Measurements from ENCODE around the gene VMP1.
"Not testable (repeated sequence)": the region's sequence is repeated elsewhere in the genome, so short reads cannot be mapped to it uniquely, and the experiment has no call there.

The VMP1 gene

DNA sequence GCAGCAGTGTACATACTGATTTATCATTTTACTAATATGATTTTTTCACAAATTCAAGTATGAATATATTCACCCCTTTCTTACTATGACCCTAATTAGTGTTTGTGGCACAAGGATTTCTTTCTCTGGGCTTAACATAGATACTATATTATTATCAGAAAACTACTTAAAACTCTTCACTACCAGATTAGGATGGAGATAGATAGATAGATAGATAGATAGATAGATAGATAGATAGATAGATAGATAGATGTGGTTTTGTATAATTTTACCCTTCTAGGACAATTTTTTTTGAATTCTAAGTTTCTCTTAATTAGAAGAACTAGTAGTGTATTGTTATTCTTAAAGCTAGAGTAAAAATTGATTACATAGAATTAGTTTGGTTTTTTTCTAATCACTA lies 49.6 kb downstream of the VMP1 start:
- no peak overlapping the region for H3K4me3 ChIP-seq (ENCODE audit: low read depth, low read length)
- POLR2A ChIA-PET: interaction anchor here (8.5 kb wide), 1 partner anchor 86 kb away, joined by 222 read pairs; no protein-coding TSS in a partner anchor
- DNase-seq (ENCODE audit: low read depth, low spot score): no peak
- CTCF ChIA-PET: interaction anchor here (0.9 to 1.0 kb wide), 2 partner anchors 82 to 102 kb away, joined by 3 read pairs; no protein-coding TSS in a partner anchor
- no peak for TF ChIP-seq CTCF (IDR thresholded peaks at IDR 0.05; ENCODE audit: insufficient read depth, low read length, missing control alignments)

DNA sequence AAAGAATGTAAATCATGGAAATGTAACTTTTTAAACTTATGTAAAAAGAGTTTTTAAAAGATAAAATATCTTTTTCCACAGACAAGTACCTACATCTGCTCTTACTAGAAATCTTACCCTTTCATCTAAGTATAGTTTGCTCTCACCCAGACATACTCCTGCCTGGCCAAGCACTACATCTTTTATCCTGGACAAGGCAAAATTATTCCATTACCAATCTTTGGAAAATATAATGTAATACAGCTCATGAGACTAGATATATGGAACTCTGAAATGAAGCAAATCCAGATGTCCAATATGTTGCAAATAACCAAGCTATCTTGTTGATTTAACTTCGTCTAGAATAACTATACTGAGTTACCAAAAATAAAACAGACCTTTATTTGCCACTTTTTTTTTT lies 50.0 kb downstream of the VMP1 start:
- no peak for DNase-seq (ENCODE audit: low read depth, low spot score)
- no peak overlapping the region for H3K4me3 ChIP-seq (ENCODE audit: low read depth, low read length)
- ChIA-PET POLR2A (interaction anchor here (8.5 kb wide), 1 partner anchor 86 kb away, joined by 222 read pairs; no protein-coding TSS in a partner anchor), CTCF (interaction anchor here (0.9 to 1.0 kb wide), 2 partner anchors 82 to 102 kb away, joined by 3 read pairs; no protein-coding TSS in a partner anchor)
- no peak for TF ChIP-seq CTCF (IDR thresholded peaks at IDR 0.05; ENCODE audit: insufficient read depth, low read length, missing control alignments)

DNA sequence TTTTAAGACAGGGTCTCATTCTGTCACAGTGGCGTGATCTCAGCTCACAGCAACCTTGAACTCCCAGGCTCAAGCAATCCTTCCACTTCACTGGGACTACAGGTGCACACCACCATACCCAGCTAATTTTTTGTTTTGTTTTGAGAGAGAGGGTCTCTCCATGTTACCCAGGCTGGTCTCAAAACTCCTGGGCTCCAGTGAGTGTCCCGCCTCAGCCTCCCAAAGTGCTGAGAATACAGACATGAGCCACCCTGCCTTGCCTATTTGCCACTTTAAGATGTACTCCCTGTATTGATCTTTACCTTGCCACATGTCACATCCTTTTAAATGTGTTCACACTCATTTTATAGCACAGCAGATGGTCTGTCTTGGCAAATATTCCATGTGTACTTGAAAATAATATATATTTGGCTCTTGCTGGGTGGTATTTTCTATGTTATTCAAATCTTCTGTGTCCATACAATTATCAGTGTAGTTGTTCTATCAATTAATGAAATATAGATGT lies 50.5 kb downstream of the VMP1 start:
- no peak overlapping the region for H3K4me3 ChIP-seq (ENCODE audit: low read depth, low read length)
- POLR2A ChIA-PET: interaction anchor here (8.5 kb wide), 1 partner anchor 85 kb away, joined by 222 read pairs; no protein-coding TSS in a partner anchor
- no peak for DNase-seq (ENCODE audit: low read depth, low spot score)
- CTCF ChIA-PET: interaction anchor here (0.9 to 1.0 kb wide), 2 partner anchors 81 to 102 kb away, joined by 3 read pairs; no protein-coding TSS in a partner anchor
- no peak for TF ChIP-seq CTCF (IDR thresholded peaks at IDR 0.05; ENCODE audit: insufficient read depth, low read length, missing control alignments)

- H3K4me3 ChIP-seq (ENCODE audit: low read depth, low read length); DNase-seq (ENCODE audit: low read depth, low spot score); CTCF ChIA-PET: not testable (repeated sequence)
- POLR2A ChIA-PET: interaction anchor here (8.5 kb wide), 1 partner anchor 84 kb away, joined by 222 read pairs; no protein-coding TSS in a partner anchor
Observed at GRCh38 chr17:59758998-59759651, 51.7 kb downstream of the VMP1 start.

DNA sequence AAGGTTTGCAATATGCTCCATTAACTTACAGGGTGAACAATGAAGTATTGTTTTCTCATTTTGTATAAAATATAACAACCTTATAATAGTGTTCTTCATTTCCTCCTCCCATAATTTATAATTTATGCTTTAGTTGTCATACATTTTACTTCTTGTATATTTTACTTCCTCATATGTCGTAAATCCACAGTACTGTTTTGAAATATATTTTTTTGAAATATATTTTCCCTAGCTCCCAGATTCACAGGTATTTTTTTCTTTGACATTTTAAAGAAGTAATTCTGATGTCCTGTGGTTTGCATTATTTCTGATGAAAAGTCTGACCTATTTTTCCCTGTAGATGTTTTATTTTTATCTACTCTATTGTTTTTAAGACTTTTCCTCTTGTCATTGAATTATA lies 52.7 kb downstream of the VMP1 start:
- TF ChIP-seq CTCF (IDR thresholded peaks at IDR 0.05; ENCODE audit: insufficient read depth, low read length, missing control alignments): no peak
- CTCF ChIA-PET: no interaction called here

DNA sequence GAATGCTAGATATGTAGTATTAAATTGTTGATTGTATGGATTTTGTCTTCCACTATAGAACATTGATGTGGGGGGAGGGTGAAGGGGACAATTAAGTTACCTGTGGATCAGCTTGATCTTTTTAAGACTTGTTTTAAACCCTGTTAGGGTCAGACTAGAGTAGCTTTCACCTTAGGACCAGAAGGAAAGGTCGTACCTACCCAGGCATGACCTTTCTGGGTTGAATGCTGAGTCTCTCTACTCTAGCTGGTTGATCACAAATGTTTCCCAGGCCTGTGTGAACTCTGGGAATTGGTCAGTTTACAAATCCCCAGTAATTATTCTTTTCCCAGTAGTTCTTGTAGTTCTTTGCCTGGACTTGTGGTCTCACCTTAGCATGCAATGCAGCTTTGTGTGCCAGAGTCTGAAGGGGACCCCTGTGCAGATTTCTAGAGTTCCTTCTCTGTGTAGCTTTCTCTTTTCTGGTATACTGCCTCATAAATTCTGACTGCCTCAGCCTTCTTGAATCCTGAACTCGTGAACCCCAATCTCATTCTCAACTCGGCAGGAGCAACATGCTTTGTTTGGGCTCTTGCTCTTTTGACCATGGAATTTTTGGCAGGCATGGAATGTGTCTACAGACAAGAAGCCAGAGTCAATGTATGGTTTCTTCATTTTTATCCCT lies 54.1 kb downstream of the VMP1 start:
- ChIA-PET CTCF (interaction anchor here (0.6 to 1.5 kb wide), 2 partner anchors 66 to 78 kb away, joined by 3 to 4 read pairs; no protein-coding TSS in a partner anchor), POLR2A (interaction anchor here (0.9 to 8.5 kb wide), 7 partner anchors 21 to 82 kb away, joined by 3 to 222 read pairs (median 3); no protein-coding TSS in a partner anchor)
- no peak overlapping the region for H3K4me3 ChIP-seq (ENCODE audit: low read depth, low read length)
- TF ChIP-seq CTCF (IDR thresholded peaks at IDR 0.05; ENCODE audit: insufficient read depth, low read length, missing control alignments): no peak
- peak; percentile 97 for DNase-seq (ENCODE audit: low read depth, low spot score)

More for the DNA sequence above, 52.7 kb downstream of the VMP1 start:
- no peak overlapping the region for H3K4me3 ChIP-seq (ENCODE audit: low read depth, low read length)
- POLR2A ChIA-PET: interaction anchor here (8.5 kb wide), 1 partner anchor 83 kb away, joined by 222 read pairs; no protein-coding TSS in a partner anchor
- no peak for DNase-seq (ENCODE audit: low read depth, low spot score)

Measured in AG04449 (cell line).